Lung (tissue), 12 donors: ENCODE measurements around the gene GPRC5D. TPM values are rescaled to one million over a fixed set of nuclear protein-coding genes. Genes with fewer than 3 reads are reported as not detected.

ENCODE experiments used
- ATAC-seq: fragments of 200-7000 bp; cut with Tn5 transposase; one replicate; pipeline ENCODE4 v1.9.1; 2020; ENCODE audit warnings: moderate number of reproducible peaks; ENCODE audit not compliant: insufficient read depth, low FRiP score
- DNase-seq, 3 donors: peaks; one replicate each; pipeline ENCODE4 v3.0.0-alpha.2; 2013 to 2017
- H3K27ac ChIP-seq, 2 donors: one replicate each; pipeline ENCODE4 v1.5.1; 2013; ENCODE audit warnings: mild to moderate bottlenecking in 2 of 2, moderate library complexity in 2 of 2, control low read depth in 1 of 2, inconsistent platforms in 1 of 2, low read depth in 1 of 2, low read length in 1 of 2
- H3K27me3 ChIP-seq, 3 donors: one replicate each; pipeline ENCODE4 v1.5.1; 2013; ENCODE audit warnings: low read length in 2 of 3; ENCODE audit not compliant: control insufficient read depth in 3 of 3, insufficient read depth in 3 of 3
- H3K36me3 ChIP-seq, 4 donors: one replicate each; pipeline ENCODE4 v1.5.1; 2013; ENCODE audit warnings: low read length in 4 of 4, mild to moderate bottlenecking in 1 of 4, moderate library complexity in 1 of 4; ENCODE audit not compliant: control insufficient read depth in 4 of 4, insufficient read depth in 4 of 4
- H3K4me1 ChIP-seq, 5 donors: one replicate each; pipeline ENCODE4 v1.5.1; 2013; ENCODE audit warnings: low read length in 5 of 5, mild to moderate bottlenecking in 2 of 5, moderate library complexity in 1 of 5; ENCODE audit not compliant: control insufficient read depth in 5 of 5, insufficient read depth in 5 of 5
- H3K4me3 ChIP-seq: one replicate; pipeline ENCODE4 v1.5.1; 2013; ENCODE audit warnings: mild to moderate bottlenecking, control low read depth, moderate library complexity
- H3K9ac ChIP-seq, 2 donors: one replicate each; pipeline ENCODE4 v1.5.1; 2013; ENCODE audit warnings: low read length in 2 of 2, control low read depth in 1 of 2; ENCODE audit not compliant: insufficient read depth in 1 of 2
- H3K9me3 ChIP-seq, 4 donors: one replicate each; pipeline ENCODE4 v1.5.1; 2013; ENCODE audit warnings: low read length in 3 of 4, mild to moderate bottlenecking in 1 of 4, moderate library complexity in 1 of 4; ENCODE audit not compliant: control insufficient read depth in 4 of 4, insufficient read depth in 3 of 4
- WGBS, 2 donors: extraction: QIAGEN DNeasy Blood & Tissue Kit; methylation state at CpG; one replicate each; pipeline ENCODE4 v1.1.7; 2013; 5-methylcytosine and 5-hydroxymethylcytosine counted together
- polyA plus RNA-seq, 2 donors: library from polyadenylated mRNA; stranded (reverse); fragments of 200-250 nt; gene quantifications; one replicate each; pipeline ENCODE4 v1.2.1, GENCODE V29; 2013
- total RNA-seq, 2 donors: library from RNA; depleted of rRNA in 1 of 2; stranded (reverse); fragments of >200 nt in 1 of 2; gene quantifications; one replicate each; pipeline ENCODE4 v1.2.1, GENCODE V29; 2014 to 2021
- TF ChIP-seq, protein P1 (sequence below): IDR thresholded peaks from 2 replicates; pipeline ENCODE4 v1.5.1; 2012; ENCODE audit warnings: mild to moderate bottlenecking; ENCODE audit errors: control extremely low read depth, extremely low read depth
- donor health status: control.
- donor health status: control.
- donor health status: Bipolar disorder and iron deficiency.
- donor health status: healthy.
- donor health status: DM: yes; HTN: yes; CAD: no.

GPRC5D gene
- total and polyA plus RNA-seq, 4 donors = 0.14 to 0.30 TPM; not detected in 2

DNA sequence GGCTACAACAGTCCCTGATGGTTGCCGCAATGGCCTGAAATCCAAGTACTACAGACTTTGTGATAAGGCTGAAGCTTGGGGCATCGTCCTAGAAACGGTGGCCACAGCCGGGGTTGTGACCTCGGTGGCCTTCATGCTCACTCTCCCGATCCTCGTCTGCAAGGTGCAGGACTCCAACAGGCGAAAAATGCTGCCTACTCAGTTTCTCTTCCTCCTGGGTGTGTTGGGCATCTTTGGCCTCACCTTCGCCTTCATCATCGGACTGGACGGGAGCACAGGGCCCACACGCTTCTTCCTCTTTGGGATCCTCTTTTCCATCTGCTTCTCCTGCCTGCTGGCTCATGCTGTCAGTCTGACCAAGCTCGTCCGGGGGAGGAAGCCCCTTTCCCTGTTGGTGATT, 43.7 kb downstream of the GPRC5D start:
- TF ChIP-seq, protein P1, sequence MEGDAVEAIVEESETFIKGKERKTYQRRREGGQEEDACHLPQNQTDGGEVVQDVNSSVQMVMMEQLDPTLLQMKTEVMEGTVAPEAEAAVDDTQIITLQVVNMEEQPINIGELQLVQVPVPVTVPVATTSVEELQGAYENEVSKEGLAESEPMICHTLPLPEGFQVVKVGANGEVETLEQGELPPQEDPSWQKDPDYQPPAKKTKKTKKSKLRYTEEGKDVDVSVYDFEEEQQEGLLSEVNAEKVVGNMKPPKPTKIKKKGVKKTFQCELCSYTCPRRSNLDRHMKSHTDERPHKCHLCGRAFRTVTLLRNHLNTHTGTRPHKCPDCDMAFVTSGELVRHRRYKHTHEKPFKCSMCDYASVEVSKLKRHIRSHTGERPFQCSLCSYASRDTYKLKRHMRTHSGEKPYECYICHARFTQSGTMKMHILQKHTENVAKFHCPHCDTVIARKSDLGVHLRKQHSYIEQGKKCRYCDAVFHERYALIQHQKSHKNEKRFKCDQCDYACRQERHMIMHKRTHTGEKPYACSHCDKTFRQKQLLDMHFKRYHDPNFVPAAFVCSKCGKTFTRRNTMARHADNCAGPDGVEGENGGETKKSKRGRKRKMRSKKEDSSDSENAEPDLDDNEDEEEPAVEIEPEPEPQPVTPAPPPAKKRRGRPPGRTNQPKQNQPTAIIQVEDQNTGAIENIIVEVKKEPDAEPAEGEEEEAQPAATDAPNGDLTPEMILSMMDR = no peak
- Histone ChIP-seq H3K36me3 (peaks cover 0 to 3% (median 0%) of the 10 kb centered on the region in 4 donors), H3K9ac (no peak overlapping the region), H3K9me3 (no peaks in the 10 kb centered on the region), H3K27me3 (no peaks in the 10 kb centered on the region), H3K4me3 (no peak overlapping the region), H3K4me1 (peaks cover 0 to 2% (median 0%) of the 10 kb centered on the region in 5 donors), H3K27ac (no peak overlapping the region)
- no peak for DNase-seq
- 83 to 87% methylated on average over 14 of the region's 14 CpGs for WGBS, 2 donors
- no peak for ATAC-seq

DNA sequence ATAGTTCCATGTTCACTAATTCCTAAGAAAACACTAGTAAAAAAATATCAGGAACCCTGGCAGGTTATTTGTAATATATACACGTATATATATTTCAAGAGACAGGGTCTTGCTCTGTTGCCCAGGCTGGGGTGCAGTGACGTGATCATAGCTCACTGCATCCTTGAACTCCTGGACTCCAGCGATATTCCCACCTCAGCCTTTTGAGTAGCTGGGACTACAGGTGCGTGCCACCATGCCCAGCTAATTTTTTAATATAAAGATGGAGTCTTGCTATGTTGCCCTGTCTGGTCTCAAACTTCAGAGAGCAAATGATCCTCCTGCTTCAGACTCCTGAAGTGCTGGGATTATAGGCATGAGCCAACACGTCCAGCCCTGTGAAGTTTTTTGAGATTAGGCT, 44.4 kb downstream of the GPRC5D start:
- H3K4me3 ChIP-seq = no peak overlapping the region
- no peaks in the 10 kb centered on the region for H3K9me3 ChIP-seq
- ATAC-seq (no peak), DNase-seq (no peak)
- peaks cover 0 to 2% (median 0%) of the 10 kb centered on the region in 5 donors for H3K4me1 ChIP-seq
- no peak overlapping the region for H3K27ac ChIP-seq
- 82 to 90% methylated on average over 5 of the region's 5 CpGs for WGBS, 2 donors
- H3K36me3 ChIP-seq = peaks cover 0 to 3% (median 0%) of the 10 kb centered on the region in 4 donors
- TF ChIP-seq, protein P1 = no peak
- H3K27me3 ChIP-seq = no peaks in the 10 kb centered on the region
- H3K9ac ChIP-seq = no peak overlapping the region

DNA sequence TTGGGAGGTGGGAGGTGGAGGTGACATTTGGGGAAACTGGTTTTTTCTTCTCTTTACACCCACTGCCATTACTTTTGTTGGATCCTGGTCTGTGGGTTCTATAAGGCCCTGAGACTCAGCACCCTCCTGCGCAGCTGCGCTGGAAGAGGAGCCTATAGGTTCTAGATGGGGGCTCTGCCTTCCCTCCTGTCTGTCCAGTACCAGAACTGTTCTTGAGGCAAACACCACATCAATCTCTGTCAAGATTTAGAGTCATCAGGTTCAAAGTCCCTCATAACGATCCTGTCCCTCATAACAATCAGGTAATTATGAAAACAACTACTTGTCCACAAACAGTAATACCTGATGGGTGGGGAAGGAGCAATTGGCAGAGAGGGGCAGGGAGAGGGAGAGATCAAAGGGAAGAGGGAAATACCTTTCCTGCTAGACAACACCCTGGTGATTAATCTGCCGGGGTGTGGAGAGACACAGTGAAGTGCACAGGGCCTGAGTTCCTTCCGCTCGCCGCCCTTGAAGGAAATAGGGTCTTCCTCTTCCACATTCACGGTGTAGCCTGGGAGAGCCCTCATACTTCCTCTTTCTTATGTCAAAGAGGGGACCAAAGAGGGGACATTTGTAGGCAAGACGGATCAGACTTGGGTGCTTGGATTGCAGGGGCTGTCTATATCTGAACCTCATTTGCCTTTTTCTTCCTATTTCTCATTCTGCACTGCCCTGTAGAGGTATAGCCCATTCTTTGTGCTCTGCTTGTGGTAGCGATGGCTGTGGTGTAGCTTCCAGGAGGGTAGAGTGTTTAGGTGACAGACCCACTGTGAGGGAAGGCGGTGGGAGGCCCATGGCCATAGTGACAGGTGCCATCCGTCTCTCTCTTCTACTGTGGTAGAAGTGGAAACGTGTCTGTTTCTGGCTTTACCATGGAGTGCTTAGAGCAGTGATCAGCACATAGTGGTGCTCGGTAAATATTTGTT, 48.0 kb downstream of the GPRC5D start:
- DNase-seq = no peak
- Histone ChIP-seq H3K4me1 (peaks cover 0 to 15% (median 0%) of the 10 kb centered on the region in 5 donors), H3K9ac (no peak overlapping the region), H3K36me3 (peaks cover 0 to 3% (median 0%) of the 10 kb centered on the region in 4 donors), H3K27ac (peak overlapping the region in 1 of 2 donors; percentile 63), H3K9me3 (no peaks in the 10 kb centered on the region), H3K27me3 (no peaks in the 10 kb centered on the region), H3K4me3 (no peak overlapping the region)
- TF ChIP-seq, protein P1 = no peak
- 57 to 58% methylated on average over 14 of the region's 14 CpGs for WGBS, 2 donors
- no peak for ATAC-seq
